ENCODE measurements around the gene CREBBP.

Gene CREBBP

DNA sequence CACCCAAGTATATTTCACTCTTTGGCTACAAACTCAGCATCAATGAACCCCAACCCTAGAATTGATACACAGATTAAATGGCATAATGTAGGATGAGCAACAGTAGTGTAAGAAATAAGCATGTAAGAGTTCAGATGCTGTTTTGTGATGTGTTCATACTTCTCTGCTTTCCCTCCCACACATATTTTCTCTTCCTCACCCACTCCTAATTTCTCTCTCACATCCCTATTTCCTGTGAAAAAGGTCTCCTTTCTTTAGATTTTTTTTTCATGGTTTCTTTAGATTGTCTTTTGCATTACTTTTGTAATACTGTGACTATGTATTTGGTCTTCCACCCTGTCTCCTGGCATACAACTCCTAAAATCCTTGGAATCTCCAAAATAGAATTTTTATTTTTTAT, 21.7 kb downstream of the CREBBP start:
- DNase-seq (ENCODE audit: extremely low read depth, low read depth), result no peak
- H3K4me3 ChIP-seq (replicated peaks; ENCODE audit: low read depth, low read length), result no peak overlapping the region
- TF ChIP-seq, protein P1, sequence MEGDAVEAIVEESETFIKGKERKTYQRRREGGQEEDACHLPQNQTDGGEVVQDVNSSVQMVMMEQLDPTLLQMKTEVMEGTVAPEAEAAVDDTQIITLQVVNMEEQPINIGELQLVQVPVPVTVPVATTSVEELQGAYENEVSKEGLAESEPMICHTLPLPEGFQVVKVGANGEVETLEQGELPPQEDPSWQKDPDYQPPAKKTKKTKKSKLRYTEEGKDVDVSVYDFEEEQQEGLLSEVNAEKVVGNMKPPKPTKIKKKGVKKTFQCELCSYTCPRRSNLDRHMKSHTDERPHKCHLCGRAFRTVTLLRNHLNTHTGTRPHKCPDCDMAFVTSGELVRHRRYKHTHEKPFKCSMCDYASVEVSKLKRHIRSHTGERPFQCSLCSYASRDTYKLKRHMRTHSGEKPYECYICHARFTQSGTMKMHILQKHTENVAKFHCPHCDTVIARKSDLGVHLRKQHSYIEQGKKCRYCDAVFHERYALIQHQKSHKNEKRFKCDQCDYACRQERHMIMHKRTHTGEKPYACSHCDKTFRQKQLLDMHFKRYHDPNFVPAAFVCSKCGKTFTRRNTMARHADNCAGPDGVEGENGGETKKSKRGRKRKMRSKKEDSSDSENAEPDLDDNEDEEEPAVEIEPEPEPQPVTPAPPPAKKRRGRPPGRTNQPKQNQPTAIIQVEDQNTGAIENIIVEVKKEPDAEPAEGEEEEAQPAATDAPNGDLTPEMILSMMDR (IDR thresholded peaks at IDR 0.05; ENCODE audit: low read depth, low read length, missing control alignments), result no peak

DNA sequence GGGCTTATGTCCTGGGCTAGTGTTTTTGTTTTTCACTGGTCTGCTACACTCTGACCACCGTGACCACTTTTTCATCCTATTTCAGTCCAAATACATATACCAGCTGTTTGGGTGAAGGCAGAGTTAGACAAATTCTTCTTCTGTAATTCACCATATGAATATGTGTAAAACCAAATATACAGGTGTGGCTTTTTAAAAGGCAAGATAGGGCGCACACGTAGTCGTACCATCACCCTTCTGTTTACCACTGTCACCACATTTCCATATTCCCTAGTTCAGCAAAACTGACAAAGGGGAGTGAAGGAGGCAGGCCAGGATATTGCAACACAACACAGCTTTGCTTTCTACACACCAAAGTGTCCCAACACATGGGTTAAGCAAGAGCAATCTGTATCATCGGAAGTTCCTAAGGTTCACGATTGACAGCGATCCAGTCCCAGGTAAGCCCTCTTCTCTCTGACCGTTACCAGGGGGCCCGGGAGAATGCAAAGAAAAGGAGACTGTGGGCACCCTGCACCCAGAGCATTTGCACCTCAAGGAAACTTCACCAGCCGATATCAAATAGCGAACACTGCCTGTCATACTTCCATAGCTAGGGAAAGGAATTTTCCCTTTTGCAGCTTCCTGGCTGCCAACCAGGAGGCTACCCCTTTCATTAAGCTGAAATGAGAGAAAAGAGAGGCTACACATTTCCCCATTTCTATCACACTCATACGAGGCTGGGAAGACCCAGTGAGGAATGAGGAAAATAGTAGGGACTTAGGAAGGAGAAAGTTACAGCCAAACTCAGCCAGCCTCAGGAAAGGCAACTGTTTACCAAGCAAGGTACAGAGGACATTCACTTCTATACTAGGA, 23.1 kb downstream of the CREBBP start:
- TF ChIP-seq, protein P1 (IDR thresholded peaks at IDR 0.05; ENCODE audit: low read depth, low read length, missing control alignments), result no peak
- no peak for DNase-seq (ENCODE audit: extremely low read depth, low read depth)
- H3K4me3 ChIP-seq (replicated peaks; ENCODE audit: low read depth, low read length), result no peak overlapping the region

DNA sequence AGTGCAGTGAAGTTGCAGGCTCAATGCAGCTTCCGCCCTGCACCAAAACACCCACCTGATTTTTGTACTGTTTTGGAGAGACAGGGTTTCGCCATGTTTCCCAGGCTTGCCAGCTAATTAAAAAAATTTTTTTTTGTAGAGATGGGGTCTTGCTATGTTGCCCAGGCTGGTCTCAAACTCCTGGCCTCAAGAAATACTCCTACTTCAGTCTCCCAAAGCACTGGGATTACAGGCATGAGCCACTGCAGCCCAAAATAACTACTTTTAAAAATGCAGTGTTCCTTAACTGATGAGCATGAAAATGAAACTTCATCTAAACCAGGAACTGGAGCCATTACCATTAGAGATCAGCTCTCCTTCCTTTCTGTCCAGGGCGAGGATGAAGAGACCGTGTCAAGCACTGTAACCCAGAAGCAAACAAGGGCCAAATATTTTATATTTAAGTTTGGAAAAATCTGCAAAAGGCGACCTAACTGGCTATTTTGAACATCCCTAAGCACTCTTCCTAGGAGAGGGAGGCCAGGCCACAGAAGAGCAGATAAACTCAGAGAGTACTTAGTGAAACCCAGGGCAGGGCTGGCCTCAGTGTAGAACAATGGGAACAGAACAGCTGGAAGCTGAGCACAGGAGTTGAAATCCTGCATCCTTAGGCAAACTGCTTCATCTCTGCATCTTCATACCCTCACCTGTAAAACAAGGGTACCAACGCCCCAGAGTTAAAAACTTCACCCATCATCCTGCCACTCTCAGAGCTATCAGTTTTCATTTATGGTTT, 24.0 kb downstream of the CREBBP start:
- TF ChIP-seq, protein P1 (IDR thresholded peaks at IDR 0.05; ENCODE audit: low read depth, low read length, missing control alignments), result no peak
- no peak overlapping the region for H3K4me3 ChIP-seq (replicated peaks; ENCODE audit: low read depth, low read length)
- DNase-seq (ENCODE audit: extremely low read depth, low read depth), result no peak

DNA sequence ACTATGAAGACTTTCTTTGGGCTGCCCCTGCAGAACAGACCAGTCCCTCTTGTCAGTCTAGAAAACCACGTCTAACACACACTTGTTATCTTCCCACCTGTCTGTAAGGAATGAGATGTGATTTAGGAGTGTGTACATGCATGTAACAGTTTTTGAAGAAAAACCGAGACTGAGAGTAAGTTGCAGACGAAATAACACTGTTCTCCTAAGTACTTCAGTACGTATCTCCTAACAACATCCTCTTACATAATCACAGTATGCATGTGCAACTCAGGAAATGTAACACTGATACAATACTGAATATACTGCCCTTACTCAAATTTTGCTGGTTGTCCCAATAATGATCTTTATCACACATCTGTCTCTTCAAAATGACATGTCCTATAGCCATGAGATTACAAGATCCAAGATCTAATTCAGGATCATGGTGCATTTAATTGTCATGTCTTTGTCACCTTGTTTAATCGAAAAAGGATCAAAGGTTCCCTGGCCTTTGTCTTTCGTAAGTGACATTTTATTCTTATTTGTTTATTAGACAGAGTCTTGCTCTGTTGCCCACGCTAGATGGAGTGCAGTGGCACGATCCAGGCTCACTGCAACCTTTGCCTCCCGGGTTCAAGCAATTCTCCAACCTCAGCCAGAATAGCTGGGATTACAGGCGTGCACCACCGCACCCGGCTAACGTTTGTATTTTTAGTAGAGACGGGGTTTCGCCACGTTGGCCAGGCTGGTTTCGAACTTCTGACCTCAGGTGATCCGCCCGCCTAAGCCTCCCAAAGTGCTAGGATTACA, 25.6 kb downstream of the CREBBP start:
- DNase-seq (ENCODE audit: extremely low read depth, low read depth), result no peak
- no peak overlapping the region for H3K4me3 ChIP-seq (replicated peaks; ENCODE audit: low read depth, low read length)
- TF ChIP-seq, protein P1 (IDR thresholded peaks at IDR 0.05; ENCODE audit: low read depth, low read length, missing control alignments), result no peak

DNA sequence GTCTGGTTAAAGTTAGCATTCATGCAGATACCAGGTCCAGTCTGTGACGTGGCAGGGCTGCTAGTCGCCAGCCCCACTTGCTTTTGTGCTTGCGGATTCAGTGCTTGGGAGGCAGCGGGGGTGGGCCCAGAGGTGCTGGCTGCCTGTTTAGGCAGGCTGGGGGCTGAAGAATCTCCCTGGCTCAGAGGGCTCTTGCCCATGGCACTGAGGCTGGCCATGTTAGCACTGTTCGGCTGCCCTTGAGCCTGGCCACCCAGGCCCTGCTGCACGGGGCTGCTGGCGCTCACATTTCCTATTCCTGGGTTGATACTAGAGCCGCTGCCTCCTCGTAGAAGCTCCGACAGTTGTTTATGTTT, 30.0 kb downstream of the CREBBP start:
- DNase-seq (ENCODE audit: extremely low read depth, low read depth), result no peak
- TF ChIP-seq, protein P1 (IDR thresholded peaks at IDR 0.05; ENCODE audit: low read depth, low read length, missing control alignments), result no peak
- no peak overlapping the region for H3K4me3 ChIP-seq (replicated peaks; ENCODE audit: low read depth, low read length)

DNA sequence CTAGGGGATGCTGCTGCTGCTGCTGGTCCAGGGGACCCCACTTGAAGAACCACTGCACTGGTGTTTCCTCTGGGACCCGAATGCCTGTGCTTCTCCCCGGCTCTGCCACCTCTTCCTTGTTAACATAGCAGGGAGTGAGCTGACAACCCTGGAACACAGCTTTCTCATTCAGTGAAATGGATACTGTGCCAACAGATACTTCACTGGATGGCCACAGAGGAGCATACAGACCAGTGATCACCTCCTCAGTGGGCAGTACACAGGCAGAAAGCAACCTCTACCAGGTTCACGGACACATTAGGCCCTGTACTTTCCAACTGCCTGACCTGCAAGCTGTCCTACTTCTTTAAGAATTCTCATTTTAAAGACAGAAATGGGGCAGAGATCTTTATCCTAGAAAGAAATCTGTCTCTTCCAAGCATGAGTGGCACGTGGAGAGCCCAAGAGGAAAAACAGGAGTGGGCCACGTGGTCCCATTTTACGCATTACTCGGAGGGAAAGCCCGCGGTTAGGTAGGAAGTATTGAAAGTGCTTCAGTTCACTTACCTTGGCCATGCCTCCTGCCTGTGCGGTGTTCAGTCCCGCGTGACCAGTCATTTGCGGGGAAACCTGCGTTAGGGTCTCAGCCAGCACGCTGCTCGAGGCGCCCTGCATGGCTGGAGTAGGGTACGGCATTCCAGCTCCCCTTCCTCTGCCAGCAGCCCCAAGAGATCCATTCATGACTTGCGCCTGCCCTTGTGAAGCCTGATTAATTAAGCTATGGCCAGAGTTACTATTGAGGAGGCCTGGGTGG, 30.6 kb downstream of the CREBBP start:
- TF ChIP-seq, protein P1 (IDR thresholded peaks at IDR 0.05; ENCODE audit: low read depth, low read length, missing control alignments), result no peak
- DNase-seq (ENCODE audit: extremely low read depth, low read depth), result no peak
- H3K4me3 ChIP-seq (replicated peaks; ENCODE audit: low read depth, low read length), result no peak overlapping the region
